Nephron (organoid): ENCODE results near the gene U2AF2.

ENCODE experiments used
- H3K27ac Mint-ChIP-seq, 3 experiments: 2 replicates each; pipeline ENCODE4 v1.8.0; 2020; ENCODE audit warnings: mixed read lengths in 3 of 3, mild to moderate bottlenecking in 2 of 3, moderate library complexity in 1 of 3
- H3K27me3 Mint-ChIP-seq: 2 replicates; pipeline ENCODE4 v1.8.0; 2021; ENCODE audit warnings: low read depth, mild to moderate bottlenecking, moderate library complexity, mixed read lengths
- H3K36me3 Mint-ChIP-seq: 2 replicates; pipeline ENCODE4 v1.8.0; 2020; ENCODE audit warnings: low read depth, mixed read lengths
- H3K4me1 Mint-ChIP-seq: 2 replicates; pipeline ENCODE4 v1.8.0; 2020; ENCODE audit warnings: mixed read lengths
- H3K4me3 Mint-ChIP-seq, 3 experiments: 2 replicates each; pipeline ENCODE4 v1.8.0; 2020; ENCODE audit warnings: mild to moderate bottlenecking in 3 of 3, mixed read lengths in 3 of 3, moderate library complexity in 2 of 3
- H3K9me3 Mint-ChIP-seq: 2 replicates; pipeline ENCODE4 v1.8.0; 2020; ENCODE audit warnings: mixed read lengths
- TF ChIP-seq, protein P1 (sequence below), 3 experiments: fragments of 200-600 bp; sonication (generic); IDR thresholded peaks; one replicate each; pipeline ENCODE4 v1.5.0; 2021; ENCODE audit warnings: antibody characterized with exemption in 3 of 3; ENCODE audit not compliant: unreplicated experiment in 3 of 3

Gene U2AF2

DNA sequence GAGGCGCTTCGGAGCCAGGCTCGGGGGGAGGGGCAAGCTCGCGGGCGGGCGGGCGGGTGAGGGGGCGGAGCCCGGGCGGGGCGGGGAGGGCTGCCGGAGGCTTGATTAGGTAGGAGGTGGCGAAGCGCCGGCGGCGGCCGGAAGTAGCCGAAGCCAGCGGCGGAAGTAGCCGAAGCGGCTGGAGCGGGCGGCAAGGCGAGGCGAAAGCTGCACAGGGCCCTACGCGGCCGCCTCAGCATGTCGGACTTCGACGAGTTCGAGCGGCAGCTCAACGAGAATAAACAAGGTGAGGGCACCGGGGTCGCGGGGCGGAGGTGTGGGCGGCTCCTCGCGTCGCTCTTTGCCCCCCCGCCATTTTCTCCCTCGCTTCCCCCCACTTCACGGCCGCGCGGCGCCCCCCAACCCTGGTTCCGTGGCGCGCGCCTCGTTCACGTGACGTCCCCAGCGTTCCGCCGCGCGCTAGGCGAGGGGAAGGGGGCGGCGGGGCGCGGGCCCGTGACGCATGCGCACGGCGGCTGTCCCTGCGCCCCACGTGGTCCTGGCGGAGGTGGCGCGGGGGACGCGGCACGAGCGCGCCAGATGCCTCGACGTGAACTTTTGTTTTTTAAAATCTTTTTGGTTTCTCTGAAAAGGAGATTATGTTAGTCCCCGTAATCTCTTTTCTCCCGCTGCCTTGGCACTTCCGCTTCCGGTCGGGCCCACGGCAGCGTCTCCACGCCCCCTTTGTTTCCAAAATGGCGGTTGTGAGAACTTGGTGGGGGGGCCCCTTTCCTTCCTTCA, at the start of gene U2AF2:
Gene U2AF2 (plus strand): TSS at position 168 of the 780 bp plus-strand sequence. CDS start 70 bp downstream, at position 238.
- Mint-ChIP-seq H3K36me3 (peaks cover 21% of the 10 kb centered on the region), H3K9me3 (no peaks in the 10 kb centered on the region), H3K4me3 (peak within 1 kb of the TSS; percentile 91 to 93 (median 92)), H3K27ac (peak within 1 kb of the TSS; percentile 98 to 99 (median 99)), H3K4me1 (peaks cover 41% of the 10 kb centered on the region), H3K27me3 (peaks cover 5% of the 10 kb centered on the region)
- TF ChIP-seq, protein P1, sequence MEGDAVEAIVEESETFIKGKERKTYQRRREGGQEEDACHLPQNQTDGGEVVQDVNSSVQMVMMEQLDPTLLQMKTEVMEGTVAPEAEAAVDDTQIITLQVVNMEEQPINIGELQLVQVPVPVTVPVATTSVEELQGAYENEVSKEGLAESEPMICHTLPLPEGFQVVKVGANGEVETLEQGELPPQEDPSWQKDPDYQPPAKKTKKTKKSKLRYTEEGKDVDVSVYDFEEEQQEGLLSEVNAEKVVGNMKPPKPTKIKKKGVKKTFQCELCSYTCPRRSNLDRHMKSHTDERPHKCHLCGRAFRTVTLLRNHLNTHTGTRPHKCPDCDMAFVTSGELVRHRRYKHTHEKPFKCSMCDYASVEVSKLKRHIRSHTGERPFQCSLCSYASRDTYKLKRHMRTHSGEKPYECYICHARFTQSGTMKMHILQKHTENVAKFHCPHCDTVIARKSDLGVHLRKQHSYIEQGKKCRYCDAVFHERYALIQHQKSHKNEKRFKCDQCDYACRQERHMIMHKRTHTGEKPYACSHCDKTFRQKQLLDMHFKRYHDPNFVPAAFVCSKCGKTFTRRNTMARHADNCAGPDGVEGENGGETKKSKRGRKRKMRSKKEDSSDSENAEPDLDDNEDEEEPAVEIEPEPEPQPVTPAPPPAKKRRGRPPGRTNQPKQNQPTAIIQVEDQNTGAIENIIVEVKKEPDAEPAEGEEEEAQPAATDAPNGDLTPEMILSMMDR (IDR thresholded peaks at IDR 0.05; ENCODE audit: unreplicated experiment in 3 of 3): no peak

DNA sequence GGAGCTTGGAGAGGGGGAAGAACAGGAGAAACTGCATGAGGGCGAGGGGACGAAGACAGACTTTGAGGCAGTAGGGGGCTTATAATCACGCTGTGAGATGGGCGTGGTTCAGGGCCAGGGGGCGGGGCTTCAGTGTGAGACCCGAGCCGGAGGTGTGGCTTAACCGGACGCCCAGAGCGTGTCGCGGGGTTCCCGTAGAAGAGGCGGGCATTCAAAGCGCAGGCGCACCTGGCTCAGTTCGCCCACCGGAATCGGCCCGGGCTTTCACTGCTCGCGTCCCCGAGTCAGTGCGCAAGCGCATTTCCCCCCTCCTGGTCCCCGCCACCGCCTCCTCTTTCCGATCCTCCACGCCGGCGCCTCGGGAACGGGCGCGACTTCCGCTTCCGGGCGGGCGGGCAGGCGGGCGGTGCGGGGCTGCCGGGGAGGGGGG, 49.6 kb upstream of the U2AF2 start:
- Mint-ChIP-seq H3K36me3 (peaks cover 28% of the 10 kb centered on the region), H3K4me1 (peaks cover 21% of the 10 kb centered on the region), H3K9me3 (no peaks in the 10 kb centered on the region), H3K27me3 (no peaks in the 10 kb centered on the region), H3K27ac (peak overlapping the region; percentile 96 to 99 (median 98)), H3K4me3 (peak overlapping the region; percentile 86 to 89 (median 87))
- TF ChIP-seq, protein P1 (IDR thresholded peaks at IDR 0.05; ENCODE audit: unreplicated experiment in 3 of 3): no peak

DNA sequence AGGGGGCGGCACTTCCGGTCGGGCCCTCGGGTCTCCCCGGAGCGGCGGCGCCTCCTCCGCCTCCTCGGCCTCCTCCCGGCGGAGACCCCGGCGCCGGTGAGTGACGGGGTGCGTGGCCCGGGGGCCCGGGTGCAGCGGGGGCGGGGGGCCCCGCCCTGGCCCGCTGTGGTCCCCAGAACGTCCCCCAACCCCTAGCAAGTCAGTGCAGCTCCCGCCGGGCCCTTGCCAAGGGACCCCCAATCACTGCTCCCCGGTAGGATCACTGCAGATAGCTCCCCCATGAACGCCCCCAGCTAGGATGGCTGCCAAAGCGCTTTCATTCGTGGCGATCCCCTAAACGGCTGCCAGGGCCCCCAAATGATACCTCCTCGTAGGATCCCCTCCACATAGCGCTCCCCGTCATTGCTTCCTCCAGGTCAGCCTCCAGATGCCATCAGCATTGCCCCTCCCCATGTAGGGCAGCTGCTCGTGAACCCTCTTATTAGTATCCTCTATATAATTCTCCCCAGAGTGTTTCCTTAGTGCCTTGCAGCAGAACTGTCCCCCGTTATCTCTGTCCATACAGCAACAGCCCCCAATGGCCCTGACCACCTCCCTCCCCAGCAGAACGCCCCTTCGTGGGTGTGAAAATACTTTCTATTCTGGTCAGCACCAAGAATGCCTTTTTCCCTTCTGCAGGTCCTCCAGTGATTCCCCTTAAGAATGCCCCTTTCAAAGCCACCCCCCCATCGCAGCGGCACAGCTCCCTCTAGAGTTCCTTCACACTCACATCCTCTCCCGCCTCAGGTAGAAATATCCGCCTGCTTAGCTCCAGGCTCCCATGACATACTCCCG, 49.0 kb upstream of the U2AF2 start, which contains the start of gene ZNF865:
Gene ZNF865 (plus strand): TSS at position 11 of the 834 bp plus-strand sequence. CDS start 7,972 bp downstream, outside the sequence.
- Mint-ChIP-seq H3K9me3 (no peaks in the 10 kb centered on the region), H3K27me3 (no peaks in the 10 kb centered on the region), H3K4me3 (peak within 1 kb of the TSS; percentile 97 to 99 (median 99)), H3K36me3 (peaks cover 33% of the 10 kb centered on the region), H3K27ac (peak within 1 kb of the TSS; percentile 96 to 99 (median 99)), H3K4me1 (peaks cover 21% of the 10 kb centered on the region)
- TF ChIP-seq, protein P1 (IDR thresholded peaks at IDR 0.05; ENCODE audit: unreplicated experiment in 3 of 3): peak; percentile 73 to 79 (median 77)

DNA sequence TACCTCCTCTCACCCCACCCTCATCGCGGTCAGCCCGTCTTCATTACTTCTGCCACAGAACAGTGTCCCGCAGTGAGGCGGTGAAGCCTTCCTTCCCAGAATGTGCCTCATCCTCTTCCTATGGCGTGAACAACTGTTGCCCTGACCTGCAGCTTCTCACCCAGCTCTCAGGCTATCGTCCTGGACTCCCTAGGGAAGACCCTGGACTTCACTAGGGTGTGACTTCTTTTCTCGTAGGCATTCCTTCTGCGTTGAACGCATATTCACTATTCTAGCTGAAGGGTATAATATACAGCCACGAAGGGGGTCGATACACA, 48.4 kb upstream of the U2AF2 start:
- Mint-ChIP-seq H3K36me3 (peaks cover 36% of the 10 kb centered on the region), H3K27me3 (no peaks in the 10 kb centered on the region), H3K4me3 (peak overlapping the region; percentile 97 to 99 (median 99)), H3K9me3 (no peaks in the 10 kb centered on the region), H3K27ac (peak overlapping the region; percentile 96 to 99 (median 99)), H3K4me1 (peaks cover 21% of the 10 kb centered on the region)
- TF ChIP-seq, protein P1 (IDR thresholded peaks at IDR 0.05; ENCODE audit: unreplicated experiment in 3 of 3): peak; percentile 7 to 20 (median 17)

DNA sequence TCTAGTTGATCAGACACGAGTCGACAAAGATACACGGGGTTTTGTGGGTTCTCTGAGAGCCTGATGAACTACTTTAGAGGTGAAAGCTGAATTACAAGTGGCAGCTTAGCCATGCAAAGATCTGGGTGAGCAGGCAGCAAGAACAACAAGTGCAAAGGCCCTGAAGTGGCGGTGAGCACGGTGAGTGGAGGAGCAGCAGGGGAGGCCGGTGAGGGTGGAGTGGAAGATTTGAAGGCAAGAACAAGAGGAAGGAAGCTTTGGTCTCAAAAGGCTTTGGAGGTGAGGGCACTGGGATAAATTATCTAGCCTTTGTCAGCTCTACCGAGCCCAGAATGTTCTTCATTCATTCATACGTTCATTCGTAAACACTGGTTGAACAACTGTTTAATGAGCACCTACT, 48.0 kb upstream of the U2AF2 start:
- Mint-ChIP-seq H3K36me3 (peaks cover 39% of the 10 kb centered on the region), H3K27me3 (no peaks in the 10 kb centered on the region), H3K9me3 (no peaks in the 10 kb centered on the region), H3K27ac (peak overlapping the region; percentile 96 to 99 (median 99)), H3K4me1 (peaks cover 21% of the 10 kb centered on the region), H3K4me3 (peak overlapping the region; percentile 97 to 99 (median 99))
- TF ChIP-seq, protein P1 (IDR thresholded peaks at IDR 0.05; ENCODE audit: unreplicated experiment in 3 of 3): no peak
